Effector memory CD8-positive, alpha-beta T cell (primary cell): ENCODE results near the gene LRG1.
"Not testable (repeated sequence)": the region's sequence is repeated elsewhere in the genome, so short reads cannot be mapped to it uniquely, and the experiment has no call there.

Experiments used
- ATAC-seq: fragments of 150-1000 bp; cut with Tn5 transposase; replicated peaks from 2 replicates; pipeline ENCODE4 v1.10.0; 2021; ENCODE audit warnings: mild to moderate bottlenecking, moderate library complexity
- DNase-seq, 3 experiments: peaks; one replicate each; pipeline ENCODE4 v3.0.0; 2021
- H3K27ac Mint-ChIP-seq, 2 donors: one replicate each; pipeline ENCODE4 v1.8.0; 2022; ENCODE audit warnings: mild to moderate bottlenecking in 2 of 2, mixed read lengths in 2 of 2, moderate library complexity in 2 of 2
- H3K27me3 Mint-ChIP-seq, 2 donors: one replicate each; pipeline ENCODE4 v1.8.0; 2022; ENCODE audit warnings: mixed read lengths in 2 of 2
- H3K36me3 Mint-ChIP-seq: one replicate; pipeline ENCODE4 v1.8.0; 2022; ENCODE audit warnings: mild to moderate bottlenecking, moderate library complexity, mixed read lengths; ENCODE audit not compliant: insufficient read depth
- H3K4me1 Mint-ChIP-seq, 2 donors: one replicate each; pipeline ENCODE4 v1.8.0; 2022; ENCODE audit warnings: low read depth in 2 of 2, mixed read lengths in 2 of 2
- H3K4me3 Mint-ChIP-seq, 2 donors: one replicate each; pipeline ENCODE4 v1.8.0; 2022; ENCODE audit warnings: mild to moderate bottlenecking in 2 of 2, mixed read lengths in 2 of 2, moderate library complexity in 2 of 2
- H3K9me3 Mint-ChIP-seq, 2 donors: one replicate each; pipeline ENCODE4 v1.8.0; 2022; ENCODE audit warnings: mixed read lengths in 2 of 2

The LRG1 gene

DNA sequence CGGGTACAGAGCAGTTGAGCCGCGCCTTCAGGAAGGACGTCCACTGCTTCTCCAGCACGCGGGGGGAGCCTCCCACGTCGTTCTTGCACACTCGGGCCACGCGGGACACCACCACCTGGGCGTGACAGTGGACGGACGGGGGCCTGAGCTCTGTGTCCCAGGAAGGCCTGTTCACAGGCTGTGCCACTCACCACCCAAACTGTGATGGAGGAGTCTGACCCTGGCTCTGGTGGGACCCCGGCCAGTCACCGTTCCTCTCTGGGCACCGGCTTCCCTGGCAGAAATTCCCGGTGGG, 12.6 kb upstream of the LRG1 start:
- H3K4me1 Mint-ChIP-seq: no peaks in the 10 kb centered on the region

DNA sequence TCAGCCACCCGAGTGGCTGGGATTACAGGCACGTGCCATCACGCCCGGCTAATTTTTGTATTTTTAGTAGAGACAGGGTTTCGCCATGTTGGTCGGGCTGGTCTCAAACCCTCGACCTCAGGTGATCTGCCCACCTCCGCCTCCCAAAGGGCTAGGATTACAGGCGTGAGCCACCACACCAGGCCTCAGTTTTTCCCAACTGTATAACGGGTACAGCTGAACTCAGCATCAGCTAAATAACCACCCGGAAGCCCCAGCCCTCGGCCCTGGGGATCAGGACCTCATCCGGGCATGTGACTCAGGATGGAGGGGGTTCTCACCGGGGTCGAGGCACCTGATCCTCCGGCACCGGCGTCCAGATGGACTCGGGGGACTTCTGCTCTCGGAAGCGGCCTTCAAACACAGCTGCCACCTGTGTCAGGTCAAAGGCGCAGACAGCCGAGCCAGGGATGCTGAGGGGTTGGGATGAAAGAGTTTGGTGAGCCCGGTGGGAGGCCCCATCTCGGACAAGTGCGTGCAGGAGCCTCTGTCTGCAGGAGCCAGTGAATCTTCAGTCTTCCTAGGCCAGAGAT, 10.7 kb upstream of the LRG1 start:
- peaks cover 0 to 7% of the 10 kb centered on the region in 2 donors for H3K9me3 Mint-ChIP-seq
- no peaks in the 10 kb centered on the region for H3K36me3 Mint-ChIP-seq
- no peak overlapping the region for H3K27ac Mint-ChIP-seq
- ATAC-seq (no peak), DNase-seq (no peak)
- H3K4me1 Mint-ChIP-seq: no peaks in the 10 kb centered on the region
- peaks cover 21 to 24% of the 10 kb centered on the region in 2 donors for H3K27me3 Mint-ChIP-seq
- H3K4me3 Mint-ChIP-seq: no peak overlapping the region

More for the DNA sequence above, 12.6 kb upstream of the LRG1 start:
- H3K9me3 Mint-ChIP-seq: peaks cover 0 to 7% of the 10 kb centered on the region in 2 donors
- peaks cover 19 to 24% of the 10 kb centered on the region in 2 donors for H3K27me3 Mint-ChIP-seq
- no peak for ATAC-seq
- H3K4me3 Mint-ChIP-seq: no peak overlapping the region
- no peaks in the 10 kb centered on the region for H3K36me3 Mint-ChIP-seq
- no peak for DNase-seq
- H3K27ac Mint-ChIP-seq: no peak overlapping the region

DNA sequence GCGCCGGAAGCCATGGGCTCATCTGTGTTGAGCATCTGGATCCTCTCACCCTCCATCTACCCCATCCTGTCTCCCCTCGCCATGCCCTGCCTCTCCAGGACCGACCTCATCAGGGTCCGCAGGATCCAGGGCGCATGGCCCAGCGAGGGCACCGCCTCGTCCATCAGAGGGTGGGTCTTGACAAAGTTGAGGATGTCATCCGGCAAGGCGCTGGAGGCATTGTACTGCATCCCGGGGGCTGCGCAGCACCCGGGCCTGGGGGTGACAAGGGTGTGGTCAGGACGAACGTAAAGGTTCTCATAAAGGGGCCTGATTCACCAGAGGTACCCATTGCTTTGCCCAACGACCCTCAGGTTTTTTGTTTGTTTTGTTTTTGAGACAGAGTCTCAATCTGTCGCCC, 10.2 kb upstream of the LRG1 start:
- no peaks in the 10 kb centered on the region for H3K4me1 Mint-ChIP-seq
- DNase-seq: no peak
- H3K9me3 Mint-ChIP-seq: peaks cover 0 to 7% of the 10 kb centered on the region in 2 donors
- peaks cover 21 to 24% of the 10 kb centered on the region in 2 donors for H3K27me3 Mint-ChIP-seq
- no peak for ATAC-seq
- H3K27ac Mint-ChIP-seq: no peak overlapping the region
- H3K4me3 Mint-ChIP-seq: no peak overlapping the region
- H3K36me3 Mint-ChIP-seq: no peaks in the 10 kb centered on the region

DNA sequence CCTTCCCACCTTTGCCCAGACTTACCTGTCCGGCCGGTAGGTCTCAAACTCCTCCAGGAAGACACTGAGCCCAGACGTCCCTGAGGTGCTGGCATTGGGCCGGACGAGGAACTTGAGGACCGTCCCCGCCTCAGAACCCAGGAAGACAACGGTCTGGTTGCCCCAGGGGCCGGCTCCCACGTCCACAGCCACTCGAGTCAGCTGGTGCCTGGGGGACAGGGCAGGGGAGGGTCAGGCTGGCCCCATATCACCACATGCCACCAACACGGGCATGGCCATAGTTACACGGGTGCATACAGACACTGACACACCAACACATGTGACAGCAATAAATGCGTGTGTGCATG, 8.4 kb upstream of the LRG1 start:
- no peak overlapping the region for H3K27ac Mint-ChIP-seq
- DNase-seq (no peak), ATAC-seq (no peak)
- peaks cover 18 to 21% of the 10 kb centered on the region in 2 donors for H3K27me3 Mint-ChIP-seq
- H3K4me1 Mint-ChIP-seq: no peaks in the 10 kb centered on the region
- H3K9me3 Mint-ChIP-seq: peaks cover 0 to 4% of the 10 kb centered on the region in 2 donors
- no peak overlapping the region for H3K4me3 Mint-ChIP-seq
- H3K36me3 Mint-ChIP-seq: no peaks in the 10 kb centered on the region

DNA sequence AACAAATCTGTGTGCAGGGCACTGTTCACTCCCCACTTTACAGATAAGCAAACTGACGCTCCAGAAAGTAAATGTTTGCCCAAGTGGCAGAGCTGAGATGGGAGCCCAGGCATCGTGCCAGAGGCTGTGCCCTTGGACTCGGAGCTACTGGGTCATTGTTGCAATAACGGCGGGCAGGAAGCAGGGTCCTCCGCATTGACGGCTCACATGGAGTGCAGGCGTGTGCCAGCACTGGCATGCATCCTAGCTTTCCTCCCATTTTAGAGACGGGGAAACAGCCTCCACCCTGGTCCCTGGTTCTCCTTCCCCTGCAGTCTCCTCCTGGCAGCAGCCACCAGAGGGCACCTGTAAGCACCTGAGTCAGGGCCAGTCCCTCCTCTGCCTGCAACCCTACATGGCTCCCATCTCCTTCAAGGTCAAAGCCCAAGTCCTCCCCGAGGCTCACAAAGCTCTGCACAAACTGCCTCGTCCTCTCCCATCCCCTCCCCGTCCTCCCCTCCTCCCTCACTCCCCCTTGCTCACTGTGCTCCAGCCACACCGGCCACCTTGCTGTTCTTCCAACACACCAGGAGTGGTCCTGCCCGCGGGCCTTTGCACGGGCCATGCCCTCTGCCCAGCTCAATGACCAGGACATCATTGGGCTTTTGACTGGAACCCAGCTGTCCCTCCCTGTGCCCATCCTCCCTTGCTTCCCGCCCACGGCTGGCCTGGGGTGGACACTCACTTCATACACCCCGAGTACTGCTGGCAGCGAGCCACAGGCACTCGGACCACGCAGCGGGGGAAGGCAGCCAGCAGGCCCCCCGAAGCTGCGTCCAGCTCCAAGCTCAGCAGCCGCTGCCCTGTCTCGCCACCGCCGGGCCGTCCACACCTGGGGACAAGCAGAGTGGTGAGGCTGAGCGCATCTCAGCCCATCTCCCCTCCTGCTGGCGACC, 7.7 kb upstream of the LRG1 start:
- H3K9me3 Mint-ChIP-seq: peaks cover 0 to 3% of the 10 kb centered on the region in 2 donors
- no peak for ATAC-seq
- H3K27me3 Mint-ChIP-seq: peaks cover 13 to 21% of the 10 kb centered on the region in 2 donors
- no peak overlapping the region for H3K27ac Mint-ChIP-seq
- no peak overlapping the region for H3K4me3 Mint-ChIP-seq
- no peaks in the 10 kb centered on the region for H3K36me3 Mint-ChIP-seq
- H3K4me1 Mint-ChIP-seq: no peaks in the 10 kb centered on the region
- no peak for DNase-seq

DNA sequence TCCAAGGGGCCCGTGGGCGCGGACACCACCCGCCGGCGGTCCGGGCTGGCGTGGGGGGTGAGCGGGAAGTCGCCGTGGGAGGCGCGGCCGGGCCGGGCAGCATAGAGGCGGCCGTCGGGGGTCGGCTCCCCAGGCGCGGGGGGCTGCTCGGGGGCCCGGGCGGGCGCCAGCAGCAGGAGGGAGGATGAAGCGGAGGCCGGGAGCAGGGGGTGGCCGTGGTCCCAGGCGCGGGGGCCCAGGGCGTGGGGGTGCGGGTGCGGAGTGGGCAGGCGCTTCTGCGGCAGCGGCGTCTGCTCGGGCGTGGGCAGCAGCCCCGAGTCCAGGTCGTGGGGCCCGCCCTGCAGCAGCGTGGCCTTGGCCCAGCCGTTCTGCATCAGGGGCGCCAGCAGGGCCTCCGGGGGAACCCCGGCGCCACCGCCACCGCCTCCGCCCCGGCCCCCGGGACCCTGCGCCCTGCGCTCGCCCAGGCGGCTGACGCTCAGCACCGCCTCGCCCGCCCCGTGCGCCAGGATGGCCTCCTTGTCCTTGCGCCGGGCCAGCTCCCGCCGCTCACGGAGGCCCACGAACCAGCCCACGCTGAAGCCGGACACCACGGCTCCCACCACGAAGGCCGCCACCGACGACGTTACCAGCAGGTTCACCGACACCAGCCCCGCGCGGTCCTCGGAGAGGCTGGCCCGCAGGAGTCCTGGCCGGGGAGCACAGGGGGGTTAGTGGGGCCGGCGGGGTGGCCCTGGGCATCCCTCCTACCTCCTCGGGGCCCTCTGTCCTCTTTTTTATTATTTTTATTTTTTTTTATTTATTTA, 4.2 kb upstream of the LRG1 start:
- DNase-seq (no peak), ATAC-seq (no peak)
- no peaks in the 10 kb centered on the region for H3K9me3 Mint-ChIP-seq
- no peaks in the 10 kb centered on the region for H3K36me3 Mint-ChIP-seq
- no peak overlapping the region for H3K4me3 Mint-ChIP-seq
- no peak overlapping the region for H3K27ac Mint-ChIP-seq
- peaks cover 0 to 25% of the 10 kb centered on the region in 2 donors for H3K27me3 Mint-ChIP-seq
- H3K4me1 Mint-ChIP-seq: peaks cover 0 to 3% of the 10 kb centered on the region in 2 donors

DNA sequence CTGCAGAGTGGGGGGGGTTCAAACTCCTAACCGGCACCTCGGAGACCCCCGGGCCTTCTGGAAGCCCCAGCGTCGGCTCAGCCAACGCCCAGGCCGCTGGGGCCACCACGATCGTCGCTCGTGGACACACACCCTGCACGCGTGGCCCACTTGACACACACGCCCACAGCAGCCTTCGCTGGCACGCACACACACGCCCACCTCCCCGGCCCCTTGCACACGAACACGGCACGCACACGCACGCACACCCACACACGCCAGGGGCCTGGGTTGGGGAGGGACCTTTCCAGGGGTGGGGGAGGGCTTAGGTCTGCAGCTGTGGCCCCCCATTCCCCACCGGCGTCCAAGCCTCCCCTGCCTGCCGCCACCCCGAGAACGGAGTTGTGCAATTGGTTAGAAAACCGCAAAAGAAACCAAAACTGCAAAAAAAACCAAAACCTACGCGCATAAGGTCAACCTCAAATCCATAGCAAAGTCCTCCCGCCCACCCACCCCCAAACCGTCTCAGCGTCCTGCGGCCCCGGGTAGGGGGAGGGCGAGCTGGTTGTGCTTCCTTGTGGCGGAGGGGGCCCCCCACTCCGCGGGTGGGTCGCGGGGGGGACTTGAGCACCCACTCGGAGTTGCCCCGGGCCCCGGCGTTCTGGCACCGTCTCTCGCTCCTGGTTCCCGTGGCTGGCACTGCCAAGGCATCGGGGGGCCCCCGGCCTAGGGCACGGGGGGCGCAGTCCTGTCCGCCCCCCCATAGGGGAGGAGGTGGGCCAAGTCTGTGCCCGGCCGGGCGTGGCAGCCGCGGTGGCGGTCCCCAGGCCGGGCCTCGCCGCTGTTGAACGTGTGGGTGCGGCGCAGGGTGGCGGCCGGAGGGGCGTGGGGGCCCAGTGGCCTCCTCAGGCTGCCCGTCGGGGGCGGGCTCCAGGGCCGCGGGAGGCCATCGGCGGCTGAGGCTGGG, 3.3 kb upstream of the LRG1 start:
- Mint-ChIP-seq H3K36me3 (no peaks in the 10 kb centered on the region), H3K27ac (no peak overlapping the region), H3K9me3 (no peaks in the 10 kb centered on the region), H3K27me3 (peaks cover 0 to 32% of the 10 kb centered on the region in 2 donors), H3K4me3 (no peak overlapping the region), H3K4me1 (peaks cover 0 to 3% of the 10 kb centered on the region in 2 donors)
- DNase-seq (no peak), ATAC-seq (no peak)

DNA sequence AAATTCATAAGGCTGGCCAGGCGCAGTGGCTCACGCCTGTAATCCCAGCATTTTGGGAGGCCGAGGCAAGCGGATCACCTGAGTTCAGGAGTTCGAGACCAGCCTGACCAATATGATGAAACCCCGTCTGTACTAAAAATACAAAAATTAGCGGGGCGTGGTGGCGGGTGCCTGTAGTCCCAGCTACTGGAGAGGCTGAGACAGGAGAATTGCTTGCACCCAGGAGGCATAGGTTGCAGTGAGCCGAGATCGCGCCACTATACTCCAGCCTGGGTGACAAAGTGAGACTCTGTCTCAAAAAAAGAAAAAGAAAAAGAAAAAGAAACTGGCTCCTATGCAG, 1.9 kb upstream of the LRG1 start:
- peaks cover 0 to 34% of the 10 kb centered on the region in 2 donors for H3K27me3 Mint-ChIP-seq
- not testable (repeated sequence) for H3K4me3 Mint-ChIP-seq, H3K4me1 Mint-ChIP-seq, ATAC-seq, H3K36me3 Mint-ChIP-seq, DNase-seq, H3K9me3 Mint-ChIP-seq, H3K27ac Mint-ChIP-seq

DNA sequence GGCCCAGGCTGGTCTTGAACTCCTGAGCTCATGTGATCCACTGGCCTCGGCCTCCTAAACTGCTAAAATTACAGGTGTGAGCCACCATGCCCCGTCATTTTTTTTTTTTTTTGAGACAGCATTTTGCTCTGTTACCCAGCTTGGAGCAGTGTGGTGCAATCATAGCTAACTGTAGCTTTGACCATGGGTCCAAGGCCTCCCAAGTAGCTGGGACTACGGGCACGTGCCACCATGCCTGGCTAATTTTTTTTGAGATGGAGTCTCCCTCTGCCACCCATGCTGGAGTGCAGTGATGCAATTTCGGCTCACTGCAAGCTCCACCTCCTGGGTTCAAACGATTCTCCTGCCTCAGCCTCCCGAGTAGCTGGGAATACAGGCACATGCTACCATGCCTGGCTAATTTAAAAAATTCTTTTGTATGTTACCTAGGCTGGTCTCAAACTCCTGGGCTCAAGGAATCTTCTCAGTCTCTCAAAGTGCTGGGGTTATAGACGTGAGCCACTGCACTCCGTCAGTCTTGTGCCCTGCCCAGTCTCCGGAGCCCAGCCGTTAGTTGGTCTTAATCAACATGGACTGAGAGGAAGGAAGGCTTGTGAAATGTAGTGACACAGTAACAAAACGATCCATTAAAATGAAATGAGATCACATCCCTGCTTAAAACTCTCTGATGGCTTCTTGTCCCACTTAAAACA, 1.4 kb upstream of the LRG1 start:
- H3K36me3 Mint-ChIP-seq: peaks cover under 1% of the 10 kb centered on the region
- DNase-seq (no peak), ATAC-seq (no peak)
- H3K4me1 Mint-ChIP-seq: peaks cover 0 to 3% of the 10 kb centered on the region in 2 donors
- no peak overlapping the region for H3K27ac Mint-ChIP-seq
- H3K9me3 Mint-ChIP-seq: no peaks in the 10 kb centered on the region
- H3K4me3 Mint-ChIP-seq: no peak overlapping the region
- H3K27me3 Mint-ChIP-seq: peaks cover 0 to 36% of the 10 kb centered on the region in 2 donors

DNA sequence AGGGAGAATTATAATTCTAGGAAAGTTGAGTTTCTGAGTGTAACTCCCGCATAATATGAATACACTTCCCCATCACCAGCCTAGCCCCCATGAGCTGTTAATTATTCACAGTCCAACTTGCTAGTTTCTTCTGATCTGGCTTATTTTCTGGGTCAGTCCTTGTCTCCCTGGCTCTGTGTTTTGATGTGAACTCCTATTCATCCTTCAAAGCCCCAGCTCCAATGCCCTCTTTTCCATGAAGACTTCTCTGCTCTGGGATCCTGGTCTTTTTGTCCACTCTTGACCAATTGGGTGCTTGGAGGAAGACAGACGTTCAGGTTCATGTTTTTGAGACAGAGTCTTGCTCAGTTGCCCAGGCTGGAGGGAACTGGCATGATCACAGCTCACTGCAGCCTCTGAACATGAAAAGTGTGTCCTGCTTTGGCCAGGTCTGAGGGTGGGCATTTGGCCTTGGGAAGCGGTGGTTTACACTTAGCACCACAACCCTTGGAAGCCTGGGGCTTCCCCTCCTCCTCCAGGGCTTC, 605 bp downstream of the LRG1 start:
- H3K4me3 Mint-ChIP-seq: no peak overlapping the region
- H3K27ac Mint-ChIP-seq: no peak overlapping the region
- H3K9me3 Mint-ChIP-seq: no peaks in the 10 kb centered on the region
- ATAC-seq (no peak), DNase-seq (no peak)
- H3K4me1 Mint-ChIP-seq: peaks cover 0 to 3% of the 10 kb centered on the region in 2 donors
- peaks cover 6 to 46% of the 10 kb centered on the region in 2 donors for H3K27me3 Mint-ChIP-seq
- H3K36me3 Mint-ChIP-seq: peaks cover 4% of the 10 kb centered on the region

DNA sequence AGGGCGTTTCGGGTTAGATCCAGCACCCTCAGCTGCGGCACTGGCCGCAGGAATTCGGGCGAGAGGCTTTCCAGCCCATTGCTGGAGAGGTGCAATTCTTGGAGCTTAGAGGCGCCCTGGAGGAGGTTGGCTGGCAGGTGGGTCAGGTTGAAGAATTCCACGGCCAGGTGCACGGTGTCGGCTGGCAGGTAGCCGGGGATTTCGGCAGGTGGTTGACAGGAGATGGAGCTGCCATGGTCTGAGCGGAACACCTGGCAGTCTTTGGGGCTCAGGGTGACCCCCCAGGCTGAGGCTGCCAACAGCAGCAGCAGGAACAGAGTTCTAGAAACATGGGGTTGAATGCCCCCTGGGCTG, 1.3 kb downstream of the LRG1 start:
- Mint-ChIP-seq H3K27ac (no peak overlapping the region), H3K9me3 (no peaks in the 10 kb centered on the region), H3K36me3 (peaks cover 4% of the 10 kb centered on the region), H3K27me3 (peaks cover 6 to 51% of the 10 kb centered on the region in 2 donors), H3K4me1 (peaks cover 0 to 3% of the 10 kb centered on the region in 2 donors), H3K4me3 (no peak overlapping the region)
- DNase-seq (no peak), ATAC-seq (no peak)

DNA sequence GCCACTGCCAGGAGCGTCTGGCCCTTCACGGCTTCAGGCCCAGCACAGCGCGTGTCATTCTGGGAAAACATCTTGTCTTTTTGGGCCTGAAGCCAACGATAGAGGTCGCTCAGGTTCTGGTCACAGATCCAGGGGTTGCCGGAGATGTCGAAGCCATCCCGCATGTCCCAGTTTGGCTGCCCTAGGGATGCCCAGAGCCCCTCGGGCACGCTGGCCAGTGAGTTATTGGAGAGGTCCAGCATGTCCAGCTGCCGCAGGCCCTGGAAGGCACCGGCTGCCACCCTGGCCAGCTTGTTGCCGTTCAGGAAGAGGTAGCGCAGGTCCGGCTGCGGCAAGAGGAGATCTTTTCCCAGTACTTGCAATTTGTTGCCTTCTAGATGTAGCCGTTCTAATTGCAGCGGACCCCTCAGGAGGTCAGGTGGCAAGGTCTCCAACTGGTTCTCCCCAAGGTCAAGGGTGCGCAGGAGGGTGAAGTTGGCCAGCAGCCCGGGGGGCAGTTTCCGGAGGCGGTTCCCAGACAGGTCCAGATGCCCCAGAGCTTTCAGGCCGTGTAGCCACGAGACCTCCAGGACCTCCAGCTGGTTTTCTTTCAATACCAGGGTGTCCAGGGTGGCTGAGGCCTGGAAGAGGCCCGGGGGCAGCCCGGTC, 1.8 kb downstream of the LRG1 start:
- ATAC-seq: no peak
- DNase-seq: no peak
- Mint-ChIP-seq H3K27me3 (peaks cover 6 to 56% of the 10 kb centered on the region in 2 donors), H3K4me1 (peaks cover 0 to 3% of the 10 kb centered on the region in 2 donors), H3K9me3 (no peaks in the 10 kb centered on the region), H3K4me3 (no peak overlapping the region), H3K27ac (no peak overlapping the region), H3K36me3 (peaks cover 4% of the 10 kb centered on the region)
